IMR-90 (cell line): ENCODE results near the gene FOXP4. TPM values are rescaled to one million over a fixed set of nuclear protein-coding genes. Genes with fewer than 3 reads are reported as not detected.

Source experiments
- ATAC-seq: fragments of 200-7000 bp; cut with Tn5 transposase; 2 replicates; pipeline ENCODE4 v1.9.1; 2020; ENCODE audit warnings: low read depth, mild to moderate bottlenecking, moderate library complexity
- BruUV-seq: library from RNA; stranded (reverse); fragments of 400-500 nt; replicated peaks from 2 replicates; lab custom pipeline; 2021; lab: Mats Ljungman, UMichigan
- CTCF ChIA-PET: fragments of 300-600 bp; formaldehyde crosslinking; extraction: SDS; loops from one replicate; lab custom pipeline; 2021; ENCODE audit warnings: antibody characterized with exemption; lab: Yijun Ruan, JAX
- POLR2A ChIA-PET: fragments of 300-600 bp; sonication (Branson Sonifier 250); formaldehyde crosslinking; loops from one replicate; lab custom pipeline; 2022; ENCODE audit warnings: antibody characterized with exemption; ENCODE audit not compliant: unreplicated experiment; lab: Charles Lee
- DNase-seq: peaks from one replicate; pipeline ENCODE4 v3.0.0; 2013
- H2AFZ ChIP-seq: replicated peaks from 2 replicates; pipeline ENCODE3; 2013; ENCODE audit warnings: low read length, mild to moderate bottlenecking; ENCODE audit not compliant: poor library complexity
- H2AK5ac ChIP-seq: 2 replicates; pipeline ENCODE4 v1.6.1; 2013; ENCODE audit warnings: low read depth, low read length, inconsistent platforms
- H2AK9ac ChIP-seq: replicated peaks from 2 replicates; pipeline ENCODE3; 2013; ENCODE audit warnings: mild to moderate bottlenecking, low read depth, low read length, moderate library complexity; ENCODE audit not compliant: poor library complexity
- H2BK120ac ChIP-seq: 2 replicates; pipeline ENCODE4 v1.6.1; 2013; ENCODE audit warnings: low read depth, low read length, inconsistent platforms
- H2BK15ac ChIP-seq: 3 replicates; pipeline ENCODE4 v1.6.1; 2013; ENCODE audit warnings: low read depth, low read length, inconsistent platforms
- H2BK20ac ChIP-seq: 2 replicates; pipeline ENCODE4 v1.6.1; 2013; ENCODE audit warnings: low read depth, mild to moderate bottlenecking, inconsistent platforms, low read length, moderate library complexity
- H2BK5ac ChIP-seq: 2 replicates; pipeline ENCODE4 v1.6.1; 2013; ENCODE audit warnings: mild to moderate bottlenecking, low read depth, low read length, inconsistent platforms; ENCODE audit not compliant: poor library complexity, severe bottlenecking
- H3K14ac ChIP-seq: replicated peaks from 2 replicates; pipeline ENCODE4 v1.6.1; 2013; ENCODE audit warnings: low read depth, low read length, inconsistent platforms
- H3K18ac ChIP-seq: 2 replicates; pipeline ENCODE4 v1.6.1; 2013; ENCODE audit warnings: low read depth, low read length, control low read depth
- H3K23ac ChIP-seq: 2 replicates; pipeline ENCODE4 v1.6.1; 2013; ENCODE audit warnings: low read depth, low read length, inconsistent platforms
- H3K27ac ChIP-seq: 2 replicates; pipeline ENCODE4 v1.5.1; 2013; ENCODE audit warnings: mild to moderate bottlenecking, control low read depth, low read length; ENCODE audit not compliant: insufficient read depth
- H3K27me3 ChIP-seq: 2 replicates; pipeline ENCODE4 v1.6.1; 2013; ENCODE audit warnings: low read length; ENCODE audit not compliant: control insufficient read depth, insufficient read depth
- H3K36me3 ChIP-seq: 2 replicates; pipeline ENCODE4 v1.6.1; 2013; ENCODE audit warnings: low read length, mixed read lengths; ENCODE audit not compliant: control insufficient read depth, insufficient read depth
- H3K4ac ChIP-seq: 2 replicates; pipeline ENCODE4 v1.6.1; 2013; ENCODE audit warnings: low read depth, low read length, inconsistent platforms
- H3K4me1 ChIP-seq: 2 replicates; pipeline ENCODE4 v1.6.1; 2013; ENCODE audit warnings: low read length, mixed read lengths; ENCODE audit not compliant: control insufficient read depth, insufficient read depth
- H3K4me2 ChIP-seq: 2 replicates; pipeline ENCODE4 v1.6.1; 2013; ENCODE audit warnings: low read depth, mild to moderate bottlenecking, control low read depth, low read length, moderate library complexity
- H3K4me3 ChIP-seq: 2 replicates; pipeline ENCODE4 v1.5.1; 2013; ENCODE audit warnings: low read depth, mild to moderate bottlenecking, control low read depth, low read length, moderate library complexity; ENCODE audit not compliant: insufficient read depth
- H3K56ac ChIP-seq: 2 replicates; pipeline ENCODE4 v1.6.1; 2013; ENCODE audit warnings: low read length, inconsistent platforms; ENCODE audit not compliant: insufficient read depth; ENCODE audit errors: extremely low read depth
- H3K79me1 ChIP-seq, 2 experiments: 2 replicates each; pipeline ENCODE4 v1.6.1; 2013; ENCODE audit warnings: low read length in 2 of 2, inconsistent platforms in 1 of 2, low read depth in 1 of 2
- H3K9ac ChIP-seq: 2 replicates; pipeline ENCODE4 v1.6.1; 2013; ENCODE audit warnings: low read depth, low read length, control low read depth
- H3K9me1 ChIP-seq: 2 replicates; pipeline ENCODE4 v1.6.1; 2013; ENCODE audit warnings: low read length, inconsistent platforms; ENCODE audit not compliant: insufficient read depth
- H3K9me3 ChIP-seq: 2 replicates; pipeline ENCODE4 v1.6.1; 2013; ENCODE audit warnings: low read length; ENCODE audit not compliant: control insufficient read depth, insufficient read depth
- H4K20me1 ChIP-seq: 2 replicates; pipeline ENCODE4 v1.6.1; 2013; ENCODE audit warnings: low read length, inconsistent platforms; ENCODE audit not compliant: insufficient read depth
- H4K5ac ChIP-seq: 2 replicates; pipeline ENCODE4 v1.6.1; 2013; ENCODE audit warnings: mild to moderate bottlenecking, low read depth, low read length, control low read depth
- H4K8ac ChIP-seq, 2 experiments: 2 replicates each; pipeline ENCODE4 v1.6.1; 2013; ENCODE audit warnings: low read depth in 2 of 2, low read length in 2 of 2, control low read depth in 1 of 2, inconsistent platforms in 1 of 2
- H4K91ac ChIP-seq: 2 replicates; pipeline ENCODE4 v1.6.1; 2013; ENCODE audit warnings: low read depth, low read length, inconsistent platforms; ENCODE audit not compliant: insufficient read depth
- BHLHE40 ChIP-seq: fragments of 150-350 bp; IDR thresholded peaks from 2 replicates; pipeline ENCODE4 v1.6.1; 2016; ENCODE audit warnings: mild to moderate bottlenecking, low read depth, low read length
- CEBPB ChIP-seq: IDR thresholded peaks from 2 replicates; pipeline ENCODE4 v1.6.1; 2012; ENCODE audit warnings: low read depth, low read length, improper control_type of control experiment
- CHD1 ChIP-seq: IDR thresholded peaks from 2 replicates; pipeline ENCODE4 v1.6.1; 2012; ENCODE audit warnings: low read depth, low read length, improper control_type of control experiment
- CTCF ChIP-seq: conservative IDR thresholded peaks from 2 replicates; pipeline ENCODE4 v1.5.1; 2012; ENCODE audit warnings: mild to moderate bottlenecking, low read depth, low read length, improper control_type of control experiment
- ELK1 ChIP-seq: fragments of 150-350 bp; IDR thresholded peaks from 2 replicates; pipeline ENCODE4 v1.6.1; 2016; ENCODE audit warnings: low read depth, mild to moderate bottlenecking, low read length, moderate library complexity, borderline replicate concordance
- MAFK ChIP-seq: IDR thresholded peaks from 2 replicates; pipeline ENCODE4 v1.6.1; 2012; ENCODE audit warnings: low read depth, low read length, improper control_type of control experiment
- MAZ ChIP-seq: IDR thresholded peaks from 2 replicates; pipeline ENCODE4 v1.6.1; 2012; ENCODE audit warnings: low read depth, mild to moderate bottlenecking, low read length, improper control_type of control experiment, moderate library complexity, borderline replicate concordance
- MXI1 ChIP-seq: IDR thresholded peaks from 2 replicates; pipeline ENCODE4 v1.6.1; 2012; ENCODE audit warnings: low read depth, mild to moderate bottlenecking, low read length, moderate library complexity, borderline replicate concordance
- NFE2L2 ChIP-seq: fragments of 150-350 bp; IDR thresholded peaks from 2 replicates; pipeline ENCODE4 v1.6.1; 2016; ENCODE audit warnings: low read depth, mild to moderate bottlenecking, low read length
- POLR2A ChIP-seq: IDR thresholded peaks from 2 replicates; pipeline ENCODE4 v1.6.1; 2012; ENCODE audit warnings: mild to moderate bottlenecking, low read depth, low read length
- RAD21 ChIP-seq: IDR thresholded peaks from 2 replicates; pipeline ENCODE4 v1.6.1; 2012; ENCODE audit warnings: low read length, improper control_type of control experiment
- RCOR1 ChIP-seq: IDR thresholded peaks from 2 replicates; pipeline ENCODE4 v1.6.1; 2012; ENCODE audit warnings: mild to moderate bottlenecking, low read length, improper control_type of control experiment; ENCODE audit not compliant: insufficient replicate concordance
- RFX5 ChIP-seq: IDR thresholded peaks from 2 replicates; pipeline ENCODE4 v1.8.0; 2012; ENCODE audit warnings: low read depth, mild to moderate bottlenecking, low read length, moderate library complexity
- SMC3 ChIP-seq: fragments of 150-350 bp; IDR thresholded peaks from 2 replicates; pipeline ENCODE4 v1.6.1; 2016; ENCODE audit warnings: low read depth, mild to moderate bottlenecking, antibody characterized with exemption, low read length, moderate library complexity
- USF2 ChIP-seq: fragments of 150-350 bp; IDR thresholded peaks from 2 replicates; pipeline ENCODE4 v1.6.1; 2017; ENCODE audit warnings: mild to moderate bottlenecking, antibody characterized with exemption, low read length, low read depth
- WGBS, 2 experiments: methylation state at CpG; one replicate each; pipeline versions ENCODE4 v1.1.5 to v1.1.7; 2013; ENCODE audit warnings: missing lambda C conversion rate in 2 of 2; ENCODE audit not compliant: insufficient read length in 1 of 2; ENCODE audit errors: extremely low coverage in 2 of 2; 5-methylcytosine and 5-hydroxymethylcytosine counted together
- dilution Hi-C: fragments of 300-500 bp; cut with HindIII; formaldehyde crosslinking; loops from one replicate; pipeline ENCODE4 v1.14.3; 2018; ENCODE audit warnings: low sequenced_read_pairs; ENCODE audit not compliant: unreplicated experiment
- in situ Hi-C: fragments of 300-500 bp; cut with MboI; formaldehyde crosslinking; loops from 3 replicates; pipeline ENCODE4 v1.14.3; 2019; ENCODE audit warnings: low sequenced_read_pairs, inconsistent platforms, mixed read lengths
- intact Hi-C: fragments of 100-400 bp; cut with micrococcal nuclease; formaldehyde crosslinking; loops from 2 replicates; pipeline ENCODE4 v1.10.0; 2022
- polyA plus RNA-seq, 3 experiments: library from polyadenylated mRNA; depleted of rRNA; stranded (reverse); fragments of >200 nt; gene quantifications; 2 replicates each; pipeline ENCODE4 v1.2.3, GENCODE V29; 2012; ENCODE audit warnings: low replicate concordance in 1 of 3
- total RNA-seq: library from RNA; depleted of rRNA; stranded (reverse); fragments of >200 nt; gene quantifications from 2 replicates; pipeline ENCODE4 v1.2.3, GENCODE V29; 2012

Gene FOXP4
- total and polyA plus RNA-seq, 2 of the 4 experiments (the other 2 are of a cell fraction) = 0.72 to 9.5 TPM

- H3K4me1 ChIP-seq = peaks cover 16% of the 10 kb centered on the region
- H2BK120ac ChIP-seq = no peak overlapping the region
- no peaks in the 10 kb centered on the region for H3K9me3 ChIP-seq
- intact Hi-C loops = no loop called here
- ChIA-PET CTCF (no interaction called here), POLR2A (no interaction called here)
- no peak overlapping the region for H3K27ac ChIP-seq
- H2BK15ac ChIP-seq = no peak overlapping the region
- dilution Hi-C loops = no loop called here
- H3K4ac ChIP-seq = no peak overlapping the region
- WGBS, 2 experiments = 85% methylated on average over 8 of the region's 11 CpGs; no CpG with 5 or more reads in 1 of the 2 experiments
- H4K91ac ChIP-seq = no peak overlapping the region
- H3K36me3 ChIP-seq = peaks cover 17% of the 10 kb centered on the region
- BruUV-seq = no TSS peak
- H2AFZ ChIP-seq = no peak overlapping the region
- no peak overlapping the region for H2BK5ac ChIP-seq
- peaks cover 4 to 24% of the 10 kb centered on the region in 2 experiments; a peak in 3 of 4 replicates for H3K79me1 ChIP-seq
- H3K23ac ChIP-seq = no peak overlapping the region
- peaks cover 12% of the 10 kb centered on the region for H4K20me1 ChIP-seq
- no peak overlapping the region for H4K5ac ChIP-seq
- H2BK20ac ChIP-seq = no peak overlapping the region
- DNase-seq (no peak), ATAC-seq (no peak)
- no peaks in the 10 kb centered on the region for H3K27me3 ChIP-seq
- no peak for TF ChIP-seq BHLHE40
- no peak for TF ChIP-seq CHD1
- TF ChIP-seq CEBPB = no peak
- TF ChIP-seq NFE2L2 = no peak
- TF ChIP-seq MXI1 = no peak
- no peak for TF ChIP-seq RCOR1
- TF ChIP-seq RFX5 = no peak
- no peak for TF ChIP-seq USF2
- TF ChIP-seq RAD21 = no peak
- TF ChIP-seq POLR2A = no peak
- no peak for TF ChIP-seq MAFK
- TF ChIP-seq CTCF = no peak
- TF ChIP-seq SMC3 = no peak
- TF ChIP-seq MAZ = no peak
- no peak for TF ChIP-seq ELK1
- peaks cover 18% of the 10 kb centered on the region for H3K9me1 ChIP-seq
- H3K4me3 ChIP-seq = no peak overlapping the region
- in situ Hi-C loops = loop anchor here (10.0 kb wide), 1 partner anchor 120 kb away; no protein-coding TSS in a partner anchor
- H3K18ac ChIP-seq = no peak overlapping the region
- no peak overlapping the region for H3K4me2 ChIP-seq
- H3K56ac ChIP-seq = no peak overlapping the region
- H3K14ac ChIP-seq = no peak overlapping the region
- H2AK5ac ChIP-seq = no peak overlapping the region
- H3K9ac ChIP-seq = no peak overlapping the region
- no peak overlapping the region for H4K8ac ChIP-seq
- H2AK9ac ChIP-seq = no peak overlapping the region
Observed at GRCh38 chr6:41584668-41585205, 38.6 kb downstream of the FOXP4 start.
